ENCODE data around the gene ZNF629.
"Not testable (repeated sequence)": the region's sequence is repeated elsewhere in the genome, so short reads cannot be mapped to it uniquely, and the experiment has no call there.

GRCh38 chr16:30809675-30810074 lies 22.7 kb upstream of the ZNF629 start:
- not testable (repeated sequence) for TF ChIP-seq EZH2 (IDR thresholded peaks at IDR 0.05; ENCODE audit: insufficient read depth, poor library complexity, severe bottlenecking); EZH2phosphoT487 (IDR thresholded peaks at IDR 0.05; ENCODE audit: insufficient read depth, low read depth)
